NB4 (cell line): Measurements from ENCODE around the gene AFF3.

Experiments used
- MAX ChIP-seq: IDR thresholded peaks from 2 replicates; pipeline ENCODE4 v1.6.1; 2011; ENCODE audit warnings: low read depth, low read length
- POLR2A ChIP-seq: IDR thresholded peaks from 2 replicates; pipeline ENCODE4 v1.6.1; 2011; ENCODE audit warnings: mild to moderate bottlenecking; ENCODE audit not compliant: insufficient read length; ENCODE audit errors: extremely low read depth
- TF ChIP-seq, protein P1 (sequence below): IDR thresholded peaks from one replicate; pipeline ENCODE4 v1.5.1; 2012; ENCODE audit warnings: low read depth, low read length

GRCh38 chr2:99797475-99797874 is 344.9 kb downstream of the AFF3 start:
- TF ChIP-seq POLR2A (no peak), MAX (no peak)
- TF ChIP-seq, protein P1, sequence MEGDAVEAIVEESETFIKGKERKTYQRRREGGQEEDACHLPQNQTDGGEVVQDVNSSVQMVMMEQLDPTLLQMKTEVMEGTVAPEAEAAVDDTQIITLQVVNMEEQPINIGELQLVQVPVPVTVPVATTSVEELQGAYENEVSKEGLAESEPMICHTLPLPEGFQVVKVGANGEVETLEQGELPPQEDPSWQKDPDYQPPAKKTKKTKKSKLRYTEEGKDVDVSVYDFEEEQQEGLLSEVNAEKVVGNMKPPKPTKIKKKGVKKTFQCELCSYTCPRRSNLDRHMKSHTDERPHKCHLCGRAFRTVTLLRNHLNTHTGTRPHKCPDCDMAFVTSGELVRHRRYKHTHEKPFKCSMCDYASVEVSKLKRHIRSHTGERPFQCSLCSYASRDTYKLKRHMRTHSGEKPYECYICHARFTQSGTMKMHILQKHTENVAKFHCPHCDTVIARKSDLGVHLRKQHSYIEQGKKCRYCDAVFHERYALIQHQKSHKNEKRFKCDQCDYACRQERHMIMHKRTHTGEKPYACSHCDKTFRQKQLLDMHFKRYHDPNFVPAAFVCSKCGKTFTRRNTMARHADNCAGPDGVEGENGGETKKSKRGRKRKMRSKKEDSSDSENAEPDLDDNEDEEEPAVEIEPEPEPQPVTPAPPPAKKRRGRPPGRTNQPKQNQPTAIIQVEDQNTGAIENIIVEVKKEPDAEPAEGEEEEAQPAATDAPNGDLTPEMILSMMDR = no peak
